ENCODE data around the gene ANKRD13B.

The ANKRD13B gene

GRCh38 chr17:29569245-29569950, 23.5 kb upstream of the ANKRD13B start:
- no peak for DNase-seq

- DNase-seq, result no peak
Observed at GRCh38 chr17:29570521-29570920, 22.4 kb upstream of the ANKRD13B start.

- DNase-seq, result no peak
Observed at GRCh38 chr17:29571486-29571882, 21.4 kb upstream of the ANKRD13B start.

GRCh38 chr17:29571883-29572681, 20.9 kb upstream of the ANKRD13B start:
- no peak for DNase-seq

GRCh38 chr17:29572691-29573557, 20.0 kb upstream of the ANKRD13B start:
- no peak for DNase-seq

GRCh38 chr17:29573558-29573869, 19.4 kb upstream of the ANKRD13B start:
- DNase-seq, result no peak

- no peak for DNase-seq
Observed at GRCh38 chr17:29573871-29574731, 18.8 kb upstream of the ANKRD13B start.

- DNase-seq, result no peak
Observed at GRCh38 chr17:29574732-29575510, 18.0 kb upstream of the ANKRD13B start.

GRCh38 chr17:29575511-29576213, 17.3 kb upstream of the ANKRD13B start:
- no peak for DNase-seq

GRCh38 chr17:29576214-29577000, 16.5 kb upstream of the ANKRD13B start:
- DNase-seq, result no peak

GRCh38 chr17:29577001-29577370, 15.9 kb upstream of the ANKRD13B start:
- no peak for DNase-seq

GRCh38 chr17:29577385-29578211, 15.3 kb upstream of the ANKRD13B start:
- no peak for DNase-seq

- no peak for DNase-seq
Observed at GRCh38 chr17:29578626-29579485, 14.1 kb upstream of the ANKRD13B start.

GRCh38 chr17:29579866-29580771, 12.8 kb upstream of the ANKRD13B start:
- peak; percentile 75 for DNase-seq

GRCh38 chr17:29581583-29582253, 11.2 kb upstream of the ANKRD13B start:
- no peak for DNase-seq

GRCh38 chr17:29582254-29582765, 10.6 kb upstream of the ANKRD13B start:
- no peak for DNase-seq
